B cell (primary cell): ENCODE measurements around the gene GRID1. TPM values are rescaled to one million over a fixed set of nuclear protein-coding genes. Genes with fewer than 3 reads are reported as not detected.

Experiments
- ATAC-seq: fragments of 200-7000 bp; cut with Tn5 transposase; one replicate; pipeline ENCODE4 v1.10.0; 2021; ENCODE audit warnings: low read depth, mild to moderate bottlenecking, moderate number of reproducible peaks, moderate library complexity
- CTCF ChIA-PET: fragments of 350-600 bp; sonication (Branson Sonifier 250); formaldehyde crosslinking; loops from one replicate; lab custom pipeline; 2021; ENCODE audit warnings: antibody characterized with exemption, inconsistent platforms; lab: Charles Lee
- POLR2A ChIA-PET: fragments of 350-600 bp; sonication (Branson Sonifier 250); formaldehyde crosslinking; loops from one replicate; lab custom pipeline; 2021; ENCODE audit warnings: antibody characterized with exemption; lab: Charles Lee
- DNase-seq: peaks from one replicate; pipeline ENCODE4 v3.0.0; 2013
- H2AFZ ChIP-seq: 2 replicates; pipeline ENCODE4 v1.6.1; 2012; ENCODE audit warnings: mild to moderate bottlenecking, low read depth, low read length; ENCODE audit not compliant: insufficient read depth, poor library complexity, severe bottlenecking
- H3K27ac ChIP-seq, 2 donors: 1 replicate in 1 of 2; 2 replicates in 1 of 2; pipeline ENCODE4 v1.5.1; 2012 to 2013; ENCODE audit warnings: low read length in 2 of 2, mild to moderate bottlenecking in 2 of 2, moderate library complexity in 1 of 2
- H3K27me3 ChIP-seq, 4 experiments: fragments of 200-600 bp in 1 of 4; sonication (generic) in 1 of 4; replicated peaks in 1 of 4; 1 replicate in 2 of 4; 2 replicates in 2 of 4; pipeline versions ENCODE4 v1.6.1 to v1.7.0; 2013 to 2016; ENCODE audit warnings: low read length in 3 of 4, mild to moderate bottlenecking in 2 of 4, mixed read lengths in 1 of 4, moderate library complexity in 1 of 4; ENCODE audit not compliant: insufficient read depth in 4 of 4, control insufficient read depth in 3 of 4; ENCODE audit errors: control extremely low read depth in 1 of 4
- H3K36me3 ChIP-seq, 2 experiments: replicated peaks in 1 of 2; 1 replicate in 1 of 2; 2 replicates in 1 of 2; pipeline versions ENCODE4 v1.6.1 to v1.7.1; 2013; ENCODE audit warnings: low read length in 1 of 2; ENCODE audit not compliant: insufficient read depth in 2 of 2, control insufficient read depth in 1 of 2; ENCODE audit errors: control extremely low read depth in 1 of 2, extremely low read depth in 1 of 2
- H3K4me1 ChIP-seq, 2 donors: fragments of 200-600 bp in 1 of 2; sonication (generic) in 1 of 2; 1 replicate in 1 of 2; 2 replicates in 1 of 2; pipeline versions ENCODE4 v1.5.1 to v1.6.1; 2013 to 2017; ENCODE audit warnings: low read length in 2 of 2; ENCODE audit not compliant: control insufficient read depth in 2 of 2, insufficient read depth in 2 of 2
- H3K4me2 ChIP-seq: replicated peaks from 2 replicates; pipeline ENCODE3; 2012; ENCODE audit warnings: mild to moderate bottlenecking, low read depth, low read length; ENCODE audit not compliant: poor library complexity, severe bottlenecking
- H3K4me3 ChIP-seq, 5 experiments: fragments of 200-600 bp in 1 of 5; sonication (generic) in 1 of 5; 1 replicate in 3 of 5; 2 replicates in 2 of 5; pipeline versions ENCODE4 v1.5.1 to v1.7.0; 2011 to 2016; ENCODE audit warnings: low read length in 4 of 5, mild to moderate bottlenecking in 4 of 5, low read depth in 2 of 5, control low read depth in 1 of 5, moderate library complexity in 1 of 5; ENCODE audit not compliant: insufficient read depth in 1 of 5; ENCODE audit errors: control extremely low read depth in 1 of 5, extremely low read depth in 1 of 5
- H3K79me2 ChIP-seq: fragments of 200-600 bp; sonication (generic); one replicate; pipeline ENCODE4 v1.6.0; 2016; ENCODE audit warnings: low read length; ENCODE audit not compliant: control insufficient read depth, insufficient read depth
- H3K9ac ChIP-seq: fragments of 200-600 bp; sonication (generic); 2 replicates; pipeline ENCODE4 v1.6.1; 2017; ENCODE audit warnings: mild to moderate bottlenecking, low read length, moderate library complexity
- H3K9me3 ChIP-seq, 3 donors: one replicate each; pipeline versions ENCODE4 v1.6.1 to v1.7.1; 2013; ENCODE audit warnings: low read length in 2 of 3; ENCODE audit not compliant: control insufficient read depth in 2 of 3, insufficient read depth in 1 of 3; ENCODE audit errors: control extremely low read depth in 1 of 3
- H4K20me1 ChIP-seq: 2 replicates; pipeline ENCODE4 v1.6.0; 2012; ENCODE audit warnings: mild to moderate bottlenecking, low read length; ENCODE audit not compliant: insufficient read depth, control insufficient read depth, poor library complexity, severe bottlenecking
- H3K27ac Mint-ChIP-seq: one replicate; pipeline ENCODE4 v1.8.0; 2021; ENCODE audit warnings: mixed read lengths
- H3K27me3 Mint-ChIP-seq: one replicate; pipeline ENCODE4 v1.8.0; 2021; ENCODE audit warnings: mixed read lengths
- H3K4me1 Mint-ChIP-seq: one replicate; pipeline ENCODE4 v1.8.0; 2021; ENCODE audit warnings: mixed read lengths
- H3K4me3 Mint-ChIP-seq: one replicate; pipeline ENCODE4 v1.8.0; 2021; ENCODE audit warnings: mixed read lengths
- H3K9me3 Mint-ChIP-seq: one replicate; pipeline ENCODE4 v1.8.0; 2022; ENCODE audit warnings: mixed read lengths; ENCODE audit not compliant: insufficient read depth
- CTCF ChIP-seq: fragments of 200-600 bp; IDR thresholded peaks from one replicate; pipeline ENCODE4 v1.8.0; 2022; ENCODE audit warnings: antibody characterized with exemption, mild to moderate bottlenecking
- EZH2 ChIP-seq: IDR thresholded peaks from 2 replicates; pipeline ENCODE4 v1.6.1; 2012; ENCODE audit warnings: borderline replicate concordance, low read depth, mild to moderate bottlenecking, moderate library complexity, low read length; ENCODE audit not compliant: insufficient read depth, poor library complexity, severe bottlenecking
- WGBS: methylation state at CpG from one replicate; pipeline ENCODE4 v1.1.5; 2013; ENCODE audit warnings: missing lambda C conversion rate; ENCODE audit not compliant: insufficient coverage; 5-methylcytosine and 5-hydroxymethylcytosine counted together
- intact Hi-C: fragments of 100-400 bp; cut with micrococcal nuclease; formaldehyde crosslinking; loops from one replicate; pipeline ENCODE4 v1.10.0; 2022
- polyA plus RNA-seq: library from polyadenylated mRNA; depleted of rRNA; stranded (reverse); fragments of >200 nt; gene quantifications from 2 replicates; pipeline ENCODE4 v1.2.3, GENCODE V29; 2012
- total RNA-seq, 2 donors: library from RNA; stranded (reverse); fragments of 120-200 nt in 1 of 2; gene quantifications; 1 replicate in 1 of 2; 2 replicates in 1 of 2; pipeline versions ENCODE4 v1.2.3 to v1.2.4, GENCODE V29; 2013 to 2022

GRID1 gene
- total and polyA plus RNA-seq, 2 donors (not counting 1 experiment from before 2014, with no cell fraction given): not detected

GRCh38 chr10:86187499-86188239 is 178.9 kb downstream of the GRID1 start:
- ATAC-seq: no peak
- Mint-ChIP-seq H3K4me3 (no peak overlapping the region), H3K9me3 (no peaks in the 10 kb centered on the region), H3K27me3 (peaks cover 25% of the 10 kb centered on the region), H3K27ac (no peak overlapping the region), H3K4me1 (no peaks in the 10 kb centered on the region)
- WGBS: 96% methylated on average over 8 of the region's 8 CpGs
- DNase-seq: no peak
- H3K27ac ChIP-seq: no peak overlapping the region
- no peak overlapping the region for H3K9ac ChIP-seq
- H3K36me3 ChIP-seq: no peaks in the 10 kb centered on the region
- no peaks in the 10 kb centered on the region for H3K79me2 ChIP-seq
- peaks cover 0 to under 1% (median 0%) of the 10 kb centered on the region in 4 experiments for H3K27me3 ChIP-seq
- H2AFZ ChIP-seq: no peak overlapping the region
- no peak overlapping the region for H3K4me3 ChIP-seq
- no peak overlapping the region for H3K4me2 ChIP-seq
- intact Hi-C loops: no loop called here
- H3K9me3 ChIP-seq: no peaks in the 10 kb centered on the region
- TF ChIP-seq CTCF: no peak
- no peak for TF ChIP-seq EZH2
- CTCF ChIA-PET: no interaction called here
- no peaks in the 10 kb centered on the region for H3K4me1 ChIP-seq
- no peaks in the 10 kb centered on the region for H4K20me1 ChIP-seq
- POLR2A ChIA-PET: no interaction called here

GRCh38 chr10:86186633-86187032 is 180.0 kb downstream of the GRID1 start:
- TF ChIP-seq EZH2: no peak
- no peak for TF ChIP-seq CTCF
- Histone ChIP-seq H3K9ac (no peak overlapping the region), H3K27me3 (no peaks in the 10 kb centered on the region), H3K9me3 (no peaks in the 10 kb centered on the region), H3K4me3 (no peak overlapping the region), H3K4me2 (no peak overlapping the region), H3K79me2 (no peaks in the 10 kb centered on the region), H3K4me1 (no peaks in the 10 kb centered on the region), H4K20me1 (no peaks in the 10 kb centered on the region), H3K36me3 (no peaks in the 10 kb centered on the region), H2AFZ (no peak overlapping the region), H3K27ac (no peak overlapping the region)
- Mint-ChIP-seq H3K9me3 (no peaks in the 10 kb centered on the region), H3K4me3 (no peak overlapping the region), H3K4me1 (no peaks in the 10 kb centered on the region), H3K27me3 (peaks cover 25% of the 10 kb centered on the region), H3K27ac (no peak overlapping the region)
- ATAC-seq (no peak), DNase-seq (no peak)
- 79% methylated on average over 1 of the region's 1 CpG for WGBS
- POLR2A ChIA-PET: no interaction called here
- intact Hi-C loops: no loop called here
- CTCF ChIA-PET: no interaction called here
